ENCODE data around the gene M1AP. TPM values are rescaled to one million over a fixed set of nuclear protein-coding genes. Genes with fewer than 3 reads are reported as not detected.

M1AP gene
- total RNA-seq, 1 experiment from 2014 or later, result not detected

DNA sequence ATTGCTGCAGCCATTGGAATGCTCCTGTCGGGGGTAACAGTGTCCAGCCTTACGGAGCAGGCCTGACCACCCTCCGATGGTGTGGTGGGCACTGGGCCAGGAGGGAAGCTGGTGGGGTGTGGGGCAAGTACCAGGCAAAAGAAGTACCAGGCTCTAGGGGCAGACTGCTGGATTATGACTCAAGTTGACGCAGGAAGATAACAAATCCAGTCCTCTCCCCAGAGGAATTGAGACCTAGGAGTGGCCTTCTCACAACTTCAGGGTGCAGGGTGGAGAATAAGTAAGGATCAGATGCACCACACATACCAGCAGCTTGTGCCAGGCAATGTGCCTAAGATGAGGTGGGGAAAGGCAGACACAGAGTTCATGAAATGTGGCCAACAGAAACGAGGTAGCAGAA lies 43.8 kb upstream of the M1AP start:
- no peak for DNase-seq
- POLR2A ChIA-PET (ENCODE audit: unreplicated experiment), result no interaction called here
- H3K4me1 ChIP-seq (ENCODE audit: insufficient read depth, low read length), result peaks cover 41% of the 10 kb centered on the region
- intact Hi-C loops (cut with micrococcal nuclease), result loop anchor here (2.0 to 10.0 kb wide), 4 partner anchors 23 to 713 kb away; partner anchors contain the start of gene HK2
- no peaks in the 10 kb centered on the region for H4K20me1 ChIP-seq (ENCODE audit: low read length)
- H3K9me2 ChIP-seq (replicated peaks; ENCODE audit: low read length), result no peaks in the 10 kb centered on the region
- H3K9me3 ChIP-seq (ENCODE audit: low read length), result no peaks in the 10 kb centered on the region
- ATAC-seq, result no peak
- no peaks in the 10 kb centered on the region for H3F3A ChIP-seq (ENCODE audit: low read length, unreplicated experiment)
- H3K36me3 ChIP-seq (ENCODE audit: low read depth, low read length), result no peaks in the 10 kb centered on the region
- H3K27me3 ChIP-seq (ENCODE audit: low read length), result no peaks in the 10 kb centered on the region
- H3K4me2 ChIP-seq (ENCODE audit: low read length), result no peak overlapping the region
- no peak overlapping the region for H3K4me3 ChIP-seq (ENCODE audit: low read length)
- TF ChIP-seq EZH2 (IDR thresholded peaks at IDR 0.05; ENCODE audit: low read length, unreplicated experiment) (no peak), EZH2phosphoT487 (IDR thresholded peaks at IDR 0.05; ENCODE audit: borderline replicate concordance, low read length) (no peak)
- TF ChIP-seq, protein P1, sequence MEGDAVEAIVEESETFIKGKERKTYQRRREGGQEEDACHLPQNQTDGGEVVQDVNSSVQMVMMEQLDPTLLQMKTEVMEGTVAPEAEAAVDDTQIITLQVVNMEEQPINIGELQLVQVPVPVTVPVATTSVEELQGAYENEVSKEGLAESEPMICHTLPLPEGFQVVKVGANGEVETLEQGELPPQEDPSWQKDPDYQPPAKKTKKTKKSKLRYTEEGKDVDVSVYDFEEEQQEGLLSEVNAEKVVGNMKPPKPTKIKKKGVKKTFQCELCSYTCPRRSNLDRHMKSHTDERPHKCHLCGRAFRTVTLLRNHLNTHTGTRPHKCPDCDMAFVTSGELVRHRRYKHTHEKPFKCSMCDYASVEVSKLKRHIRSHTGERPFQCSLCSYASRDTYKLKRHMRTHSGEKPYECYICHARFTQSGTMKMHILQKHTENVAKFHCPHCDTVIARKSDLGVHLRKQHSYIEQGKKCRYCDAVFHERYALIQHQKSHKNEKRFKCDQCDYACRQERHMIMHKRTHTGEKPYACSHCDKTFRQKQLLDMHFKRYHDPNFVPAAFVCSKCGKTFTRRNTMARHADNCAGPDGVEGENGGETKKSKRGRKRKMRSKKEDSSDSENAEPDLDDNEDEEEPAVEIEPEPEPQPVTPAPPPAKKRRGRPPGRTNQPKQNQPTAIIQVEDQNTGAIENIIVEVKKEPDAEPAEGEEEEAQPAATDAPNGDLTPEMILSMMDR (conservative IDR thresholded peaks at IDR 0.05; ENCODE audit: low read depth, low read length), result no peak
- CTCF ChIA-PET, result no interaction called here
- no peak overlapping the region for H3K27ac ChIP-seq (ENCODE audit: low read length)
- no TSS peak for BruUV-seq (replicated peaks)
- H3K9ac ChIP-seq (ENCODE audit: low read length), result no peak overlapping the region
- H3K79me2 ChIP-seq (ENCODE audit: low read length), result no peaks in the 10 kb centered on the region
- H2AFZ ChIP-seq (ENCODE audit: low read length), result no peak overlapping the region

DNA sequence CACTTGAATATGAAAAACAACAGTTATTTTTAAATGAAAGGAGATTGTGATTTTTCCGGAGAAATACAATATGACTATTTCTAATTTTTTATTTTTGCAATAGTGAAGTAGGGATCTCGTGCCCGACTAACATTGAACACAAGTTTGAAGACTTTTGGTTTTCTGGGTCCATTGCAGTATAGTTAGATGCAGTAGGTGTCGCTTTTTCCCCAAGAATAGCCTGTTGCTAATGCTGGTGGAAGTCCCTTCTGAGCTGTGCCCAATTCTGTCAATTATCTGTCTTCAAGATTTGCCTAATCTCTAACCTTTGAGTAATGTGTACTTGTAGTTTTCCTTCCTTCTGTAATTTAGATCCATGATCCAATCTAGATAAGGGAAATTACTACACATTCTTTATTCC lies 42.4 kb upstream of the M1AP start:
- TF ChIP-seq, protein P1 (conservative IDR thresholded peaks at IDR 0.05; ENCODE audit: low read depth, low read length), result peak; percentile 95
- TF ChIP-seq EZH2phosphoT487 (IDR thresholded peaks at IDR 0.05; ENCODE audit: borderline replicate concordance, low read length), result no peak
- no peak for TF ChIP-seq EZH2 (IDR thresholded peaks at IDR 0.05; ENCODE audit: low read length, unreplicated experiment)
- Histone ChIP-seq H3K79me2 (ENCODE audit: low read length) (no peaks in the 10 kb centered on the region), H3K9ac (ENCODE audit: low read length) (no peak overlapping the region), H3K27ac (ENCODE audit: low read length) (no peak overlapping the region), H4K20me1 (ENCODE audit: low read length) (no peaks in the 10 kb centered on the region), H3K4me3 (ENCODE audit: low read length) (no peak overlapping the region), H3K9me2 (replicated peaks; ENCODE audit: low read length) (no peaks in the 10 kb centered on the region), H3K9me3 (ENCODE audit: low read length) (no peaks in the 10 kb centered on the region), H3K27me3 (ENCODE audit: low read length) (no peaks in the 10 kb centered on the region), H2AFZ (ENCODE audit: low read length) (no peak overlapping the region), H3K36me3 (ENCODE audit: low read depth, low read length) (no peaks in the 10 kb centered on the region), H3F3A (ENCODE audit: low read length, unreplicated experiment) (no peaks in the 10 kb centered on the region), H3K4me2 (ENCODE audit: low read length) (peak overlapping the region; percentile 47), H3K4me1 (ENCODE audit: insufficient read depth, low read length) (peaks cover 41% of the 10 kb centered on the region)
- peak; percentile 81 for ATAC-seq
- ChIA-PET POLR2A (ENCODE audit: unreplicated experiment) (interaction anchor here (0.6 kb wide), 1 partner anchor 144 kb away, joined by 5 read pairs; no protein-coding TSS in a partner anchor), CTCF (interaction anchor here (0.6 to 1.1 kb wide), 9 partner anchors 15 to 587 kb away, joined by 3 to 6 read pairs (median 3); partner anchors contain the start of gene HK2)
- intact Hi-C loops (cut with micrococcal nuclease), result loop anchor here (1.0 to 10.0 kb wide), 8 partner anchors 24 to 714 kb away; partner anchors contain the start of gene HK2
- BruUV-seq (replicated peaks), result no TSS peak
- peak; percentile 88 for DNase-seq

DNA sequence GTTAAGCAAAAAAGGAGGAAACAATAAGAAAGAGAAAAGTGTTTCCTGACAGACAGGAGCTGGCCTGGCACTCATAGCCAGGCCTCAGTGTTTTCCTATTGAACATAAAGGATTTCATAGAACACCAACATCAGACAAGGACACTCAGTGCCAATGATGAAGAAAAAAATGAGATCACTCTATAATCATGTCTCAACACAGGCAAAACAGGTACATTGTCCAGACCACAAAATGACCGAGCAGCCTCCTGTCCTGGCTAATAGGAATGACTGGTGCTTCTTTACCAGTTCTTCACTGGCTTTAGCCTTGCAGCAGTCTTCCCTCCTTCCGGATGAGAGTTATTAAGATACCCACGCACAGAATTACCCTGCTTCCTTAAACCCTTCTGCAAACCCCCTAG lies 41.5 kb upstream of the M1AP start:
- CTCF ChIA-PET, result no interaction called here

More for the DNA sequence above, 41.5 kb upstream of the M1AP start:
- H3K9ac ChIP-seq (ENCODE audit: low read length), result no peak overlapping the region
- ATAC-seq (no peak), DNase-seq (no peak)
- peaks cover 41% of the 10 kb centered on the region for H3K4me1 ChIP-seq (ENCODE audit: insufficient read depth, low read length)
- no peak overlapping the region for H2AFZ ChIP-seq (ENCODE audit: low read length)
- no peaks in the 10 kb centered on the region for H3K27me3 ChIP-seq (ENCODE audit: low read length)
- H3K4me3 ChIP-seq (ENCODE audit: low read length), result no peak overlapping the region
- H3K27ac ChIP-seq (ENCODE audit: low read length), result no peak overlapping the region
- no peaks in the 10 kb centered on the region for H4K20me1 ChIP-seq (ENCODE audit: low read length)
- no peaks in the 10 kb centered on the region for H3K9me2 ChIP-seq (replicated peaks; ENCODE audit: low read length)
- TF ChIP-seq, protein P1 (conservative IDR thresholded peaks at IDR 0.05; ENCODE audit: low read depth, low read length), result no peak
- TF ChIP-seq EZH2phosphoT487 (IDR thresholded peaks at IDR 0.05; ENCODE audit: borderline replicate concordance, low read length) (no peak), EZH2 (IDR thresholded peaks at IDR 0.05; ENCODE audit: low read length, unreplicated experiment) (no peak)
- intact Hi-C loops (cut with micrococcal nuclease), result loop anchor here (1.0 to 10.0 kb wide), 8 partner anchors 25 to 715 kb away; partner anchors contain the start of gene HK2
- no peaks in the 10 kb centered on the region for H3K9me3 ChIP-seq (ENCODE audit: low read length)
- H3K79me2 ChIP-seq (ENCODE audit: low read length), result no peaks in the 10 kb centered on the region
- H3F3A ChIP-seq (ENCODE audit: low read length, unreplicated experiment), result no peaks in the 10 kb centered on the region
- no TSS peak for BruUV-seq (replicated peaks)
- POLR2A ChIA-PET (ENCODE audit: unreplicated experiment), result no interaction called here
- no peak overlapping the region for H3K4me2 ChIP-seq (ENCODE audit: low read length)
- H3K36me3 ChIP-seq (ENCODE audit: low read depth, low read length), result no peaks in the 10 kb centered on the region
